ENCODE results near the gene ANXA5.

- TF ChIP-seq CTCF (IDR thresholded peaks at IDR 0.05): no peak
- no peak for TF ChIP-seq EP300 (IDR thresholded peaks at IDR 0.05)
- TF ChIP-seq POLR2A (IDR thresholded peaks at IDR 0.05): no peak
These were observed 21.0 kb upstream of the ANXA5 start for GRCh38 chr4:121717680-121718237.
